ENCODE results near the gene FOXP4. TPM values are rescaled to one million over a fixed set of nuclear protein-coding genes. Genes with fewer than 3 reads are reported as not detected.

The FOXP4 gene
- polyA plus RNA-seq, 2 of the 4 experiments (the other 2 are of a cell fraction), result 2.6 to 14.2 TPM

GRCh38 chr6:41523915-41524633, 22.1 kb upstream of the FOXP4 start:
- WGBS (ENCODE audit: missing lambda C conversion rate), result 89% methylated on average over 14 of the region's 14 CpGs
- H3K4me3 ChIP-seq, result no peak overlapping the region

GRCh38 chr6:41524634-41525011, 21.6 kb upstream of the FOXP4 start:
- no peak overlapping the region for H3K4me3 ChIP-seq
- no peak for TF ChIP-seq ZSCAN20 (CRISPR knock-in tag; IDR thresholded peaks at IDR 0.05)
- TF ChIP-seq SMC3 (IDR thresholded peaks at IDR 0.05), result no peak
- no peak for TF ChIP-seq EP300 (IDR thresholded peaks at IDR 0.05)
- H3K27ac ChIP-seq, result no peak overlapping the region
- DNase-seq (ENCODE audit: low read depth in 1 of 2, low spot score in 1 of 2), result no peak
- POLR2A ChIA-PET, result no interaction called here
- 80% methylated on average over 4 of the region's 7 CpGs for WGBS (ENCODE audit: missing lambda C conversion rate)
- FAIRE-seq, result no peak
- H3K4me1 ChIP-seq, result peaks cover 10% of the 10 kb centered on the region; the same call in 2 of the 3 replicates
- CTCF ChIA-PET, result no interaction called here
- ATAC-seq, result no peak
- H3K4me2 ChIP-seq, result no peak overlapping the region
- H3K9me3 ChIP-seq, result no peaks in the 10 kb centered on the region

More at GRCh38 chr6:41523915-41524633, 22.1 kb upstream of the FOXP4 start:
- DNase-seq (ENCODE audit: low read depth in 1 of 2, low spot score in 1 of 2) (no peak), FAIRE-seq (no peak), ATAC-seq (no peak)
- Histone ChIP-seq H3K27ac (no peak overlapping the region), H3K4me2 (no peak overlapping the region), H3K4me1 (peaks cover 15% of the 10 kb centered on the region), H3K9me3 (no peaks in the 10 kb centered on the region)
- TF ChIP-seq ATOH8 (CRISPR knock-in tag; IDR thresholded peaks at IDR 0.05; ENCODE audit: low read depth) (no peak), BCL3 (IDR thresholded peaks at IDR 0.05) (no peak)
- TF ChIP-seq, protein P1, sequence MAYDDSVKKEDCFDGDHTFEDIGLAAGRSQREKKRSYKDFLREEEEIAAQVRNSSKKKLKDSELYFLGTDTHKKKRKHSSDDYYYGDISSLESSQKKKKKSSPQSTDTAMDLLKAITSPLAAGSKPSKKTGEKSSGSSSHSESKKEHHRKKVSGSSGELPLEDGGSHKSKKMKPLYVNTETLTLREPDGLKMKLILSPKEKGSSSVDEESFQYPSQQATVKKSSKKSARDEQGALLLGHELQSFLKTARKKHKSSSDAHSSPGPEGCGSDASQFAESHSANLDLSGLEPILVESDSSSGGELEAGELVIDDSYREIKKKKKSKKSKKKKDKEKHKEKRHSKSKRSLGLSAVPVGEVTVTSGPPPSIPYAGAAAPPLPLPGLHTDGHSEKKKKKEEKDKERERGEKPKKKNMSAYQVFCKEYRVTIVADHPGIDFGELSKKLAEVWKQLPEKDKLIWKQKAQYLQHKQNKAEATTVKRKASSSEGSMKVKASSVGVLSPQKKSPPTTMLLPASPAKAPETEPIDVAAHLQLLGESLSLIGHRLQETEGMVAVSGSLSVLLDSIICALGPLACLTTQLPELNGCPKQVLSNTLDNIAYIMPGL (CRISPR knock-in tag; IDR thresholded peaks at IDR 0.05; ENCODE audit: borderline replicate concordance), result no peak
- ChIA-PET CTCF (no interaction called here), POLR2A (interaction anchor here (0.7 kb wide), 1 partner anchor 147 kb away, joined by 3 read pairs; no protein-coding TSS in a partner anchor)

DNA sequence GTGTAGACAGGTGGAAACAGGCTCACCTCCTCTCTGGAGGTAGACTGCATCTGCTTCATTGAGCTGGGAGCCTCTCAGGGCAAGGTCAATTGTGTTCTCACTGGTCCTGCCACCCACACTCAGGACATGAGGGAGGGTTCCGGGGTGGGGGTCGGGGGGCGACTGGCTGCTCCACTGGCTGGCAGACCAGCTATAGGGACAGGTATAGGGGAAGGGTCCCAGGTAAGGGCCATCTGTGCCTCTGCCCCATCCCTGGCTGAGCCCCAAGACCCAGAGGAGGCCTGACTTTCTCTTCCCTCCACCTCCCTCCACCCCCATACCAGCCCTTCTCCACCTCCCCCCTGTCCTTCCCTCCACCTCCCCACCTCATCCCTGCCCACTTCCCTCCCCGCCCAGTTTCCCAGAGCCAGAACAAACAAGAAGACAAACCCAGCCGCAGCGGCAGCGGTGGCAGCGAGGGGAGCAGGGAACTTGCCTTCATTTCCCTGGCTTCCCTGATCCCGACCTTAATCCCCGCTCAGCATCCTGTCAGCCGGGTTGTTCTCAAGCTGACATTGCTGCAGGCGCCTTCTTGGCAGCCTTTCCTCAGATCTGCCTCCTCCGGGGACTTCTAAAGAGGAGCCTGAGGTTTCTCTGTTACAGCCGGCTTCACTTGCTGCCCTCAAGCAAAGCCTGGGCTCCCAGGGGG, 18.3 kb upstream of the FOXP4 start:
- Histone ChIP-seq H3K27ac (peak overlapping the region in 1 of 2 experiments; percentile 50; a peak in 3 of 6 replicates), H3K4me1 (peaks cover 6% of the 10 kb centered on the region; the same call in 1 of the 3 replicates), H3K9me3 (no peaks in the 10 kb centered on the region), H3K4me2 (0 out of 3 replicates have a peak overlapping the region, but pooled peaks have one; percentile 25), H3K4me3 (no peak overlapping the region)
- FAIRE-seq, result no peak
- TF ChIP-seq POLR2AphosphoS2 (conservative IDR thresholded peaks at IDR 0.05; ENCODE audit: low read length) (no peak), ZFP36 (IDR thresholded peaks at IDR 0.05; ENCODE audit: borderline replicate concordance, partially characterized antibody) (no peak), NPAS2 (CRISPR knock-in tag; IDR thresholded peaks at IDR 0.05; ENCODE audit: borderline replicate concordance) (no peak), RARB (CRISPR knock-in tag; IDR thresholded peaks at IDR 0.05) (no peak), CTCF (IDR thresholded peaks at IDR 0.05) (no peak)
- TF ChIP-seq, protein P2, sequence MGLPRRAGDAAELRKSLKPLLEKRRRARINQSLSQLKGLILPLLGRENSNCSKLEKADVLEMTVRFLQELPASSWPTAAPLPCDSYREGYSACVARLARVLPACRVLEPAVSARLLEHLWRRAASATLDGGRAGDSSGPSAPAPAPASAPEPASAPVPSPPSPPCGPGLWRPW (IDR thresholded peaks at IDR 0.05), result no peak
- ChIA-PET CTCF (interaction anchor here (1.2 kb wide), 1 partner anchor 159 kb away, joined by 3 read pairs; no protein-coding TSS in a partner anchor), POLR2A (no interaction called here)
- DNase-seq (ENCODE audit: low read depth in 1 of 2, low spot score in 1 of 2), result no peak
- 35% methylated on average over 7 of the region's 14 CpGs for WGBS (ENCODE audit: missing lambda C conversion rate)
- ATAC-seq, result no peak

All from A549 (cell line).